Right lobe of liver (tissue), 6 donors: Measurements from ENCODE around the gene FCER1A. TPM values are rescaled to one million over a fixed set of nuclear protein-coding genes. Genes with fewer than 3 reads are reported as not detected.
"Not testable (repeated sequence)": the region's sequence is repeated elsewhere in the genome, so short reads cannot be mapped to it uniquely, and the experiment has no call there.

Source experiments
- ATAC-seq, 4 donors: fragments of 200-7000 bp; cut with Tn5 transposase; one replicate each; pipeline ENCODE4 v1.9.1; 2020; ENCODE audit warnings: mild to moderate bottlenecking in 4 of 4, moderate library complexity in 4 of 4
- DNase-seq, 3 donors: peaks; one replicate each; pipeline ENCODE4 v3.0.0-alpha.2; 2020
- H3K27ac ChIP-seq, 3 donors: fragments of 200-600 bp; one replicate each; pipeline ENCODE4 v1.8.0; 2022
- H3K27me3 ChIP-seq, 2 donors: fragments of 200-600 bp; one replicate each; pipeline ENCODE4 v1.8.0; 2022
- H3K36me3 ChIP-seq, 4 donors: fragments of 200-600 bp; sonication (generic) in 1 of 4; one replicate each; pipeline versions ENCODE4 v1.5.1 to v1.8.0; 2017 to 2022; ENCODE audit warnings: control low read depth in 1 of 4
- H3K4me1 ChIP-seq, 4 donors: fragments of 200-600 bp; sonication (generic) in 1 of 4; one replicate each; pipeline versions ENCODE4 v1.5.1 to v1.8.0; 2017 to 2022; ENCODE audit warnings: control low read depth in 1 of 4
- H3K4me3 ChIP-seq, 3 donors: fragments of 200-600 bp; one replicate each; pipeline ENCODE4 v1.8.0; 2022
- H3K9me3 ChIP-seq, 4 donors: fragments of 200-600 bp; sonication (generic) in 1 of 4; one replicate each; pipeline versions ENCODE4 v1.5.1 to v1.8.0; 2017 to 2022; ENCODE audit warnings: control low read depth in 1 of 4
- CTCF ChIP-seq, 4 donors: fragments of 200-600 bp in 3 of 4; fragments of 450-650 bp in 1 of 4; IDR thresholded peaks; one replicate each; pipeline versions ENCODE4 v1.5.1 to v1.8.0; 2016 to 2022; ENCODE audit warnings: antibody characterized with exemption in 4 of 4, mild to moderate bottlenecking in 2 of 4
- POLR2A ChIP-seq: fragments of 450-650 bp; IDR thresholded peaks from one replicate; pipeline ENCODE4 v1.6.1; 2017; ENCODE audit warnings: antibody characterized with exemption, mild to moderate bottlenecking
- WGBS: methylation state at CpG from one replicate; pipeline ENCODE4 v1.1.6; 2018; ENCODE audit warnings: low coverage, low lambda C conversion rate; ENCODE audit not compliant: insufficient coverage; ENCODE audit errors: missing lambda C conversion rate; 5-methylcytosine and 5-hydroxymethylcytosine counted together
- intact Hi-C, 2 donors: fragments of 100-400 bp; cut with DNase I; formaldehyde crosslinking; loops; one replicate each; pipeline versions ENCODE4 v1.11.2 to v1.14.1; 2022
- total RNA-seq, 6 experiments: library from RNA; depleted of rRNA in 2 of 6; stranded (reverse); fragments of >200 nt in 2 of 6; fragmentation: NEBNext Ultra II Directional in 3 of 6; extraction: Animal tissue kit (Norgen Biotek cat#: 25700) in 3 of 6; gene quantifications; one replicate each; pipeline versions ENCODE4 v1.1.0 to v1.2.4, GENCODE V29; 2016 to 2023
- donor health status: DM: no; HTN: yes; CAD: no.
- donor health status: DM: no; HTN: no; CAD: no.
- donor health status: DM: no; HTN: no; CAD: no.
- donor health status: DM: no; HTN: yes; CAD: no.
- donor health status: DM: no; HTN: yes; CAD: no.

FCER1A gene
- total RNA-seq, 6 experiments from 2014 or later: 0.24 TPM; not detected in 5

- 0% methylated on average over 1 of the region's 1 CpG for WGBS
- peak in 2 of 4 donors; percentile 40 to 89 for ATAC-seq
- DNase-seq: no peak
Measured at GRCh38 chr1:159339536-159339935, 37.4 kb downstream of the FCER1A start.

GRCh38 chr1:159341736-159342135 lies 39.6 kb downstream of the FCER1A start:
- H3K27me3 ChIP-seq: no peaks in the 10 kb centered on the region
- no peaks in the 10 kb centered on the region for H3K4me1 ChIP-seq
- intact Hi-C loops: no loop called here
- no peaks in the 10 kb centered on the region for H3K9me3 ChIP-seq
- TF ChIP-seq POLR2A (no peak), CTCF (IDR thresholded peaks at IDR 0.05) (no peak)
- H3K27ac ChIP-seq: no peak overlapping the region
- no peak overlapping the region for H3K4me3 ChIP-seq
- WGBS: 31% methylated on average over 2 of the region's 2 CpGs
- ATAC-seq: no peak
- no peaks in the 10 kb centered on the region for H3K36me3 ChIP-seq
- DNase-seq: no peak

More at GRCh38 chr1:159339536-159339935, 37.4 kb downstream of the FCER1A start:
- no peaks in the 10 kb centered on the region for H3K9me3 ChIP-seq
- no peak overlapping the region for H3K4me3 ChIP-seq
- no peaks in the 10 kb centered on the region for H3K27me3 ChIP-seq
- H3K27ac ChIP-seq: no peak overlapping the region
- no peaks in the 10 kb centered on the region for H3K4me1 ChIP-seq
- intact Hi-C loops: no loop called here
- no peaks in the 10 kb centered on the region for H3K36me3 ChIP-seq
- no peak for TF ChIP-seq POLR2A
- TF ChIP-seq CTCF (IDR thresholded peaks at IDR 0.05): no peak

GRCh38 chr1:159342761-159343425 lies 40.8 kb downstream of the FCER1A start:
- no peaks in the 10 kb centered on the region for H3K27me3 ChIP-seq
- DNase-seq: no peak
- WGBS: 65% methylated on average over 4 of the region's 4 CpGs
- no peak for ATAC-seq
- intact Hi-C loops: no loop called here
- H3K9me3 ChIP-seq: no peaks in the 10 kb centered on the region
- no peak for TF ChIP-seq POLR2A
- TF ChIP-seq CTCF (IDR thresholded peaks at IDR 0.05): no peak
- H3K4me1 ChIP-seq: no peaks in the 10 kb centered on the region
- H3K36me3 ChIP-seq: no peaks in the 10 kb centered on the region
- no peak overlapping the region for H3K27ac ChIP-seq
- no peak overlapping the region for H3K4me3 ChIP-seq

- ATAC-seq, DNase-seq, intact Hi-C loops, H3K27ac ChIP-seq, H3K4me3 ChIP-seq, H3K36me3 ChIP-seq, H3K9me3 ChIP-seq, H3K27me3 ChIP-seq, H3K4me1 ChIP-seq: not testable (repeated sequence)
- WGBS: 57% methylated on average over 3 of the region's 3 CpGs
Measured at GRCh38 chr1:159349374-159349773, 47.2 kb downstream of the FCER1A start.

- no peaks in the 10 kb centered on the region for H3K4me1 ChIP-seq
- H3K9me3 ChIP-seq: no peaks in the 10 kb centered on the region
- no peak overlapping the region for H3K4me3 ChIP-seq
- no peaks in the 10 kb centered on the region for H3K27me3 ChIP-seq
- ATAC-seq (no peak), DNase-seq (no peak)
- WGBS: 81% methylated on average over 2 of the region's 2 CpGs
- no peaks in the 10 kb centered on the region for H3K36me3 ChIP-seq
- intact Hi-C loops: no loop called here
- TF ChIP-seq POLR2A (no peak), CTCF (IDR thresholded peaks at IDR 0.05) (no peak)
- no peak overlapping the region for H3K27ac ChIP-seq
Measured at GRCh38 chr1:159352436-159352835, 50.3 kb downstream of the FCER1A start.

Other genes starting within 250 kb of the FCER1A start
- gene AIM2, start 225.6 kb upstream of the FCER1A start, total RNA-seq: 1 to 10 TPM in 1 of 6 experiments, under 1 TPM in 2, not detected in 3; 0.73 to 1.1 (median 0.80) TPM
- under 1 TPM; 0.11 to 0.61 (median 0.16) TPM for gene CADM3, start 130.7 kb upstream of the FCER1A start, total RNA-seq
- gene ACKR1, start 97.5 kb upstream of the FCER1A start, total RNA-seq: under 1 TPM in 4 of 6 experiments, not detected in 2; 0.12 to 0.53 (median 0.39) TPM
- gene OR10J4, start 129.9 kb downstream of the FCER1A start, total RNA-seq: not detected
- gene OR10J1, start 137.4 kb downstream of the FCER1A start, total RNA-seq: not detected
- gene OR10J5, start 233.7 kb downstream of the FCER1A start, total RNA-seq: under 1 TPM in 2 of 6 experiments, not detected in 4; 0.31 to 0.66 TPM